ENCODE results near the gene TNRC6A. TPM values are rescaled to one million over a fixed set of nuclear protein-coding genes. Genes with fewer than 3 reads are reported as not detected.

The TNRC6A gene
- total RNA-seq, 2 donors from 2014 or later = 41.2 to 50.5 TPM

DNA sequence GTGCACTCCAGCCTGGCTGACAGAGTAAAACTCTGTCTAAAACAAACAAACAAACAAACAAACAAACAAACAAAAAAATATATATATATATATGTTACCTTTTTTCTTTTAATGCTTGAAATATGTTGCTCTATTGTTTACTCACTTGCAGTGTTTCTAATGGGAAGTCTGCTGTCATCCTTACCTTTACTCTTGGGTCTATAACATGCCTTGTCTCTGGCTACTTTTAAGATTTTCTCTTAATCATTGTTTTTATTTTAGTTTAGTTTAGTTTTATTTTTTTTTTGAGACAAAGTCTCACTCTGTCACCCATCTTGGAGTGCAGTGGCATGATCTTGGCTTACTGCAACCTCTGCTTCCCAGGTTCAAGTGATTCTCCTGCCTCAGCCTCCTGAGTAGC lies 16.1 kb upstream of the TNRC6A start:
- Mint-ChIP-seq H3K27ac (no peak overlapping the region), H3K9me3 (peaks cover 0 to 4% of the 10 kb centered on the region in 2 donors), H3K36me3 (no peaks in the 10 kb centered on the region)
- DNase-seq (ENCODE audit: low spot score in 2 of 2) (no peak), ATAC-seq (no peak)

DNA sequence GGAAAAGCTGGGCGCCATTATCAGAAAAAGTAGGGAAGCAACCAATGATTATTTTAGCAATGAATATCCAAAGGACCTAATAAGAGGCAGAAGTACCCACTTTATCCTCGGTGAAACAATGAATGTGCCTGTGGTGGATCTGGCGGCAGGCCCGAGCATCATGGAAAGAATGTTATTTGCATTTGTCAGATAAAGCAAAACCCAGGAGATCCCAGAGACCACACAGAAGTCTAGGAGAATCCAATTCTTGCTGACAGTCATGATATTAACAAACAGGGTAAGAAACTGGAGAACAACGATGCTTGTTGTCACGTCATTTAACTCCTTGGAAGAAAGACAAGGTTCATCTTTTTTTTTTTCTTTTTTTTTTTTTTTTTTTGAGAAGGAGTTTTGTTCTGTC lies 12.0 kb upstream of the TNRC6A start:
- H3K36me3 Mint-ChIP-seq = no peaks in the 10 kb centered on the region
- ATAC-seq (no peak), DNase-seq (ENCODE audit: low spot score in 2 of 2) (no peak)
- H3K27ac Mint-ChIP-seq = no peak overlapping the region
- peaks cover 0 to 4% of the 10 kb centered on the region in 2 donors for H3K9me3 Mint-ChIP-seq

DNA sequence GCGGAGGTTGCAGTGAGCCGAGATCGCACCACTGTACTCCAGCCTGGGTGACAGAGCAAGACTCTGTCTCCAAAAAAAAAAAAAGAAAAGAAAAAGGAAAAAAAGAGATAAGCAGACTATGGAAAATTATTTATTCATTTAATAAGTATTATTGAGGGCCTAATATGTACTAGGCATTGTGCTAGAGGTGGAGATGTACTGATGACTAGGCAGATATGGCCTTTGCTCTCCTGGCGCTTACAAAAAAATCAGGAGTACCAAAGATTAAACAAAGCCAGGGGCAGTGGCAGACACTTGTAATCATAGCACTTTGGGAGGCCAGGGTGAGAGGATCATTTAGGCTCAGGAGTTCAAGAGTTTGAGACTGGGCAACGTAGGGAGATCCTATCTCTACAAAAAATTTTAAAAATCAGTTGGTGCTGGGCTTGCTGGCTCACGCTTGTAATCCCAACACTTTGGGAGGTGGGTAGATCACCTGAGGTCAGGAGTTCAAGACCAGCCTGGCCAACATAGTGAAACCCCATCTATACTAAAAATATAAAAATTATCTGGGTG lies 10.4 kb upstream of the TNRC6A start:
- H3K27ac Mint-ChIP-seq = no peak overlapping the region
- no peak for ATAC-seq
- H3K9me3 Mint-ChIP-seq = no peaks in the 10 kb centered on the region

DNA sequence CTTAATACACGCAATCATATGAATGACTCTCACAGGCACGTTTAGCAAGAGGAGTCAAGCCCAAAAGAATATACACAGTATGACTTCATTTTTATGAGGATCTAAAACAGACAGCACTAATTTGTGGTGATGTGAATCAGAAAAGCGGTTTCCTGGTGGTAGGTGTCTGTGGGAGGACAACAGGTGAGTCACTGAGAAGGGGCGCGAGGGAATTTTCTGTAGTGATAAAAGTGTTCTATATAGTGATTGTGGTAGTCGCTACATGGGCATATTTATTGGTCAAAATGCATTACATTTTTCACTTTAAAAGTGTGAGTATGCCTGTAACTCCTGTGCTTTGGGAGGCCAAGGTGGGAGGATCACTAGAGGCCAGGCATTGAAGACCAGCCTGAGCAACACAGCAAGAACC lies 7.6 kb upstream of the TNRC6A start:
- Mint-ChIP-seq H3K27ac (peak overlapping the region in 1 of 2 donors; percentile 72), H3K9me3 (no peaks in the 10 kb centered on the region), H3K36me3 (no peaks in the 10 kb centered on the region)
- DNase-seq (ENCODE audit: low spot score in 2 of 2) = peak in 1 of 2 donors; percentile 48
- ATAC-seq = peak; percentile 91 to 95

More for the DNA sequence above, 10.4 kb upstream of the TNRC6A start:
- H3K36me3 Mint-ChIP-seq = no peaks in the 10 kb centered on the region
- no peak for DNase-seq (ENCODE audit: low spot score in 2 of 2)

DNA sequence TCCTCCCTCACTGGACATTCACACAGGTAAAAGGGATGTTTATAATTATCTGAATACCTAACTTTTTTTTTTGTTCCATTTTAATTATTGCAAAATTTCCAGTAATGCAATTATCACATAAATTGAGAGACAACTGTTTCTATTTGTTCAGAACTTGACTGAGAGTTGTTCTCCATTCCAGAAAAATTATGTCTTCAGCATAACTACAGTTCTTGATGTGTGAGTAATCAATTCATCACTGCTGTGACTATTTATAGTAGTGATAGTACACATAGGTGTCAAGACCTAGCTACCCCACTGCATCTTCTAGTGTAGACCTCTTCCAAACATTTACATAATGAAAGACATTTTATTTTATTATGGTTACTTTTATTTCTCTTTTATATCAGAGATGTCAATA lies 5.8 kb upstream of the TNRC6A start:
- DNase-seq (ENCODE audit: low spot score in 2 of 2) (no peak), ATAC-seq (peak in 1 of 2 donors; percentile 64)
- H3K27ac Mint-ChIP-seq = no peak overlapping the region
- H3K9me3 Mint-ChIP-seq = no peaks in the 10 kb centered on the region
- peaks cover 0 to under 1% of the 10 kb centered on the region in 2 donors for H3K36me3 Mint-ChIP-seq

GRCh38 chr16:24728011-24728410 lies 1.4 kb upstream of the TNRC6A start:
- Mint-ChIP-seq H3K9me3 (no peaks in the 10 kb centered on the region), H3K36me3 (peaks cover 20 to 25% of the 10 kb centered on the region in 2 donors), H3K27ac (peak overlapping the region in 1 of 2 donors; percentile 49)
- DNase-seq (ENCODE audit: low spot score in 2 of 2) (no peak), ATAC-seq (no peak)

GRCh38 chr16:24728891-24729242 lies 584 bp upstream of the TNRC6A start:
- no peaks in the 10 kb centered on the region for H3K9me3 Mint-ChIP-seq
- peak overlapping the region; percentile 95 to 96 for H3K27ac Mint-ChIP-seq
- peaks cover 20 to 33% of the 10 kb centered on the region in 2 donors for H3K36me3 Mint-ChIP-seq
- DNase-seq (ENCODE audit: low spot score in 2 of 2) (no peak), ATAC-seq (no peak)

- ATAC-seq (no peak), DNase-seq (ENCODE audit: low spot score in 2 of 2) (no peak)
Observed at GRCh38 chr16:24729951-24730815, 732 bp downstream of the TNRC6A start.

DNA sequence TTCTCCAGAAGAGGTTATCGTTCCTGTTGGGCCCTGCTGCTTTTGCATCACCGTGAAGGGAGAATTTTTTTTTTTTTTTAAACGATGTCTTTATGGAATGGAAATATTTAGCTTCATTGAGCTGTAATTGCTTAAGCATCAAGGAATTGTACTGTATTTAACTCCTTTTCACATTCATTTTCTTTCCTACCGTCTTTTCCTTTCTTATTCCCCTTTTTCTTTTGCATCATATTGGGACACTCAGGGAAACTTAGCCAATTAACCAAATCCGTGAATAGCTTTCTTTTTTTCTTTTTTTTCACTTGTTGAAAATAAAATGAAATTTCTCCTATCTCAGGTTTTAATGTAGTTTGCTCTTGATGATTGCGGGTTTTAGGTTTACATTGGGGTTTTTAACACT lies 1.5 kb downstream of the TNRC6A start:
- ATAC-seq (no peak), DNase-seq (ENCODE audit: low spot score in 2 of 2) (no peak)
- Mint-ChIP-seq H3K9me3 (no peaks in the 10 kb centered on the region), H3K27ac (peak overlapping the region; percentile 47 to 81), H3K36me3 (peaks cover 20 to 39% of the 10 kb centered on the region in 2 donors)

More at GRCh38 chr16:24729951-24730815, 732 bp downstream of the TNRC6A start:
- no peaks in the 10 kb centered on the region for H3K9me3 Mint-ChIP-seq
- peak overlapping the region; percentile 95 to 98 for H3K27ac Mint-ChIP-seq
- H3K36me3 Mint-ChIP-seq = peaks cover 20 to 39% of the 10 kb centered on the region in 2 donors

- no peaks in the 10 kb centered on the region for H3K9me3 Mint-ChIP-seq
- H3K27ac Mint-ChIP-seq = peak overlapping the region in 1 of 2 donors; percentile 47
- no peak for ATAC-seq
- no peak for DNase-seq (ENCODE audit: low spot score in 2 of 2)
- peaks cover 20 to 39% of the 10 kb centered on the region in 2 donors for H3K36me3 Mint-ChIP-seq
Observed at GRCh38 chr16:24731722-24732419, 2.4 kb downstream of the TNRC6A start.

DNA sequence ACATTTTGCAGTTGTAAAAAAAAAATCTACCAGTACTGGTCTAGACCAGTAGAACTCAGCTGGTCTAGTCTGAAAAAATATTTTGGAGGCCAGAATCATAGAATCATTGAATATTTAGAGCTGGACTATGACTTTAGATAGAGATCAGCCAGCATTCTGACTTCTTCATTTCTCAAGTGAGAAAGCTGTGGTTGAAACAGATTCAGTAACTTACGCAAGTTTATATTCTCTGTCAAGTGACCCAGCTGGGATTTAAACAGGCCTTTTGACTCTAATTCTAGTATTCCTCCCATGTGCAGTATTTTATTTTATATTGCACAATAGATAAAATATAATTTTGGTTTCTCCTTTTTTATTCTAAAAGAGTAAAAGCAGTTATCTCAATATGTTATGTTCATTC lies 4.9 kb downstream of the TNRC6A start:
- Mint-ChIP-seq H3K9me3 (no peaks in the 10 kb centered on the region), H3K27ac (no peak overlapping the region), H3K36me3 (peaks cover 20 to 40% of the 10 kb centered on the region in 2 donors)
- DNase-seq (ENCODE audit: low spot score in 2 of 2) = no peak
- ATAC-seq = no peak

DNA sequence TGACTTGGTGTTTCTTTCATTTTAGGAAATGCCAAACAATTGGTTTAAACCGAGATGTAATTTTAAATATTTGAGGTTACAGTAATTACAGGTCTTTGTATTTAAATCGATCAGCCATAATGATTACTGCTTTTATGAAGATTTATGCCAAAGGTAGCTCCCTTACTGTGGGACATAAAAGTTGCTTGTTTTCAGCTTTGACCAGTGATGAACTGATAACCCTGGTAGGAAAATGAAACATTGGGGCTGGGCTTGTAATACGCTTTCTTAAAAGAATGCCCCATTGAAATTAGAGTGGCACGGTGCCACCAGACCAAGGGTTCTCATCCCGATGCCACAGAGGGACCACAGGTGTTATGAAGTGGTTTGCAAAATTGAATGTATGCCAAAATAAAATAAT lies 7.3 kb downstream of the TNRC6A start:
- H3K27ac Mint-ChIP-seq = no peak overlapping the region
- H3K9me3 Mint-ChIP-seq = no peaks in the 10 kb centered on the region
- no peak for ATAC-seq
- peaks cover 7 to 49% of the 10 kb centered on the region in 2 donors for H3K36me3 Mint-ChIP-seq
- DNase-seq (ENCODE audit: low spot score in 2 of 2) = no peak

- ATAC-seq = no peak
- Mint-ChIP-seq H3K9me3 (no peaks in the 10 kb centered on the region), H3K27ac (no peak overlapping the region), H3K36me3 (peaks cover under 1 to 47% of the 10 kb centered on the region in 2 donors)
- DNase-seq (ENCODE audit: low spot score in 2 of 2) = no peak
Observed at GRCh38 chr16:24737391-24737871, 8.0 kb downstream of the TNRC6A start.

- DNase-seq (ENCODE audit: low spot score in 2 of 2) (no peak), ATAC-seq (no peak)
- Mint-ChIP-seq H3K27ac (no peak overlapping the region), H3K9me3 (no peaks in the 10 kb centered on the region), H3K36me3 (peaks cover 0 to 42% of the 10 kb centered on the region in 2 donors)
Observed at GRCh38 chr16:24737916-24738594, 8.6 kb downstream of the TNRC6A start.

GRCh38 chr16:24738895-24739294 lies 9.4 kb downstream of the TNRC6A start:
- ATAC-seq = no peak
- no peak for DNase-seq (ENCODE audit: low spot score in 2 of 2)
- Mint-ChIP-seq H3K27ac (no peak overlapping the region), H3K36me3 (peaks cover 0 to 34% of the 10 kb centered on the region in 2 donors), H3K9me3 (no peaks in the 10 kb centered on the region)

- Mint-ChIP-seq H3K9me3 (no peaks in the 10 kb centered on the region), H3K27ac (peak overlapping the region in 1 of 2 donors; percentile 59), H3K36me3 (peaks cover 0 to 29% of the 10 kb centered on the region in 2 donors)
- no peak for ATAC-seq
- no peak for DNase-seq (ENCODE audit: low spot score in 2 of 2)
Observed at GRCh38 chr16:24741862-24742261, 12.4 kb downstream of the TNRC6A start.
